SK-N-SH treated with all-trans-retinoic acid at 6 μM for 48 hours (cell line): ENCODE data around the gene KNG1.
"Not testable (repeated sequence)": the region's sequence is repeated elsewhere in the genome, so short reads cannot be mapped to it uniquely, and the experiment has no call there.

Experiments
- ATAC-seq: fragments of 200-7000 bp; cut with Tn5 transposase; 3 replicates; pipeline ENCODE4 v1.9.1; 2020; ENCODE audit warnings: mild to moderate bottlenecking, moderate library complexity
- ARNTL ChIP-seq: fragments of 450-650 bp; formaldehyde crosslinking; IDR thresholded peaks from 2 replicates; pipeline ENCODE4 v1.5.0; 2020; ENCODE audit warnings: low read depth, mild to moderate bottlenecking, moderate library complexity, borderline replicate concordance
- BACH2 ChIP-seq: fragments of 250-450 bp; sonication (Bioruptor Pico); IDR thresholded peaks from 2 replicates; pipeline ENCODE4 v1.9.0; 2021; ENCODE audit warnings: mild to moderate bottlenecking, borderline replicate concordance
- CREB5 ChIP-seq: fragments of 250-450 bp; sonication (Bioruptor Pico); IDR thresholded peaks from 2 replicates; pipeline ENCODE4 v1.5.1; 2020; ENCODE audit warnings: low read depth, mild to moderate bottlenecking, moderate library complexity
- CSDC2 ChIP-seq: fragments of 250-450 bp; sonication (Bioruptor Pico); IDR thresholded peaks from 2 replicates; pipeline ENCODE4 v1.5.0; 2020; ENCODE audit warnings: mild to moderate bottlenecking, moderate library complexity
- CSRNP3 ChIP-seq: fragments of 250-450 bp; sonication (Bioruptor Pico); IDR thresholded peaks from 2 replicates; pipeline ENCODE4 v1.5.1; 2021; ENCODE audit warnings: mild to moderate bottlenecking, moderate library complexity
- ESRRG ChIP-seq: fragments of 250-450 bp; sonication (Bioruptor Pico); IDR thresholded peaks from 2 replicates; pipeline ENCODE4 v1.6.1; 2021; ENCODE audit warnings: mild to moderate bottlenecking
- GLIS3 ChIP-seq: fragments of 250-450 bp; sonication (Bioruptor Pico); IDR thresholded peaks from 2 replicates; pipeline ENCODE4 v1.5.0; 2020; ENCODE audit warnings: mild to moderate bottlenecking, moderate library complexity
- ISL1 ChIP-seq: fragments of 250-450 bp; sonication (Bioruptor Pico); IDR thresholded peaks from 2 replicates; pipeline ENCODE4 v2.1.2; 2022; ENCODE audit warnings: mild to moderate bottlenecking, moderate library complexity
- OSR1 ChIP-seq: fragments of 250-450 bp; sonication (Bioruptor Pico); IDR thresholded peaks from 2 replicates; pipeline ENCODE4 v1.8.0; 2022; ENCODE audit warnings: moderate library complexity, mild to moderate bottlenecking, inconsistent platforms
- POU6F1 ChIP-seq: fragments of 250-450 bp; sonication (Bioruptor Pico); IDR thresholded peaks from 2 replicates; pipeline ENCODE4 v1.8.0; 2021; ENCODE audit warnings: low read depth, mild to moderate bottlenecking, moderate library complexity, borderline replicate concordance
- PPARA ChIP-seq: fragments of 250-450 bp; sonication (Bioruptor Pico); IDR thresholded peaks from 2 replicates; pipeline ENCODE4 v1.5.0; 2020; ENCODE audit warnings: mild to moderate bottlenecking, borderline replicate concordance
- RARB ChIP-seq: fragments of 250-450 bp; sonication (Bioruptor Pico); IDR thresholded peaks from 2 replicates; pipeline ENCODE4 v1.8.0; 2021; ENCODE audit warnings: mild to moderate bottlenecking, moderate library complexity
- TCF4 ChIP-seq: fragments of 250-450 bp; sonication (Bioruptor Pico); IDR thresholded peaks from 2 replicates; pipeline ENCODE4 v1.8.0; 2021; ENCODE audit warnings: mild to moderate bottlenecking, moderate library complexity, borderline replicate concordance
- TOX ChIP-seq: fragments of 250-450 bp; sonication (Bioruptor Pico); IDR thresholded peaks from 2 replicates; pipeline ENCODE4 v1.8.0; 2021; ENCODE audit warnings: mild to moderate bottlenecking, moderate library complexity, borderline replicate concordance
- TSHZ2 ChIP-seq: fragments of 250-450 bp; sonication (Bioruptor Pico); IDR thresholded peaks from 2 replicates; pipeline ENCODE4 v1.5.0; 2020; ENCODE audit warnings: mild to moderate bottlenecking, moderate library complexity
- ZC3H10 ChIP-seq: fragments of 250-450 bp; sonication (Bioruptor Pico); IDR thresholded peaks from 2 replicates; pipeline ENCODE4 v1.5.1; 2021; ENCODE audit warnings: mild to moderate bottlenecking, moderate library complexity
- ZFP3 ChIP-seq: fragments of 250-450 bp; sonication (Bioruptor Pico); IDR thresholded peaks from 2 replicates; pipeline ENCODE4 v1.5.0; 2020; ENCODE audit warnings: mild to moderate bottlenecking, moderate library complexity
- ZFP30 ChIP-seq: fragments of 450-650 bp; formaldehyde crosslinking; IDR thresholded peaks from 2 replicates; pipeline ENCODE4 v1.5.0; 2022; ENCODE audit warnings: mild to moderate bottlenecking, moderate library complexity
- ZNF565 ChIP-seq: fragments of 450-650 bp; formaldehyde crosslinking; conservative IDR thresholded peaks from 2 replicates; pipeline ENCODE4 v1.5.0; 2020; ENCODE audit warnings: low read depth, mild to moderate bottlenecking, moderate library complexity
- ZNF70 ChIP-seq: fragments of 450-650 bp; formaldehyde crosslinking; IDR thresholded peaks from 2 replicates; pipeline ENCODE4 v1.5.0; 2020; ENCODE audit warnings: mild to moderate bottlenecking, moderate library complexity
- TF ChIP-seq, protein P1 (sequence below): fragments of 250-450 bp; sonication (Bioruptor Pico); IDR thresholded peaks from 2 replicates; pipeline ENCODE4 v1.8.0; 2020; ENCODE audit warnings: mild to moderate bottlenecking, moderate library complexity, borderline replicate concordance

The KNG1 gene

GRCh38 chr3:186700267-186700666, 16.9 kb upstream of the KNG1 start:
- no peak for ATAC-seq
- TF ChIP-seq, protein P1, sequence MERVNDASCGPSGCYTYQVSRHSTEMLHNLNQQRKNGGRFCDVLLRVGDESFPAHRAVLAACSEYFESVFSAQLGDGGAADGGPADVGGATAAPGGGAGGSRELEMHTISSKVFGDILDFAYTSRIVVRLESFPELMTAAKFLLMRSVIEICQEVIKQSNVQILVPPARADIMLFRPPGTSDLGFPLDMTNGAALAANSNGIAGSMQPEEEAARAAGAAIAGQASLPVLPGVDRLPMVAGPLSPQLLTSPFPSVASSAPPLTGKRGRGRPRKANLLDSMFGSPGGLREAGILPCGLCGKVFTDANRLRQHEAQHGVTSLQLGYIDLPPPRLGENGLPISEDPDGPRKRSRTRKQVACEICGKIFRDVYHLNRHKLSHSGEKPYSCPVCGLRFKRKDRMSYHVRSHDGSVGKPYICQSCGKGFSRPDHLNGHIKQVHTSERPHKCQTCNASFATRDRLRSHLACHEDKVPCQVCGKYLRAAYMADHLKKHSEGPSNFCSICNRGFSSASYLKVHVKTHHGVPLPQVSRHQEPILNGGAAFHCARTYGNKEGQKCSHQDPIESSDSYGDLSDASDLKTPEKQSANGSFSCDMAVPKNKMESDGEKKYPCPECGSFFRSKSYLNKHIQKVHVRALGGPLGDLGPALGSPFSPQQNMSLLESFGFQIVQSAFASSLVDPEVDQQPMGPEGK (CRISPR knock-in tag): no peak
- TF ChIP-seq OSR1 (no peak), BACH2 (CRISPR knock-in tag) (no peak), ARNTL (CRISPR knock-in tag) (no peak), RARB (no peak), PPARA (CRISPR knock-in tag) (no peak), CSDC2 (CRISPR knock-in tag) (no peak), CSRNP3 (CRISPR knock-in tag) (no peak), POU6F1 (no peak), ESRRG (CRISPR knock-in tag) (no peak), ZNF565 (CRISPR knock-in tag) (no peak), CREB5 (CRISPR knock-in tag) (no peak)

- ATAC-seq: not testable (repeated sequence)
These were observed 14.7 kb upstream of the KNG1 start for GRCh38 chr3:186702451-186702850.

DNA sequence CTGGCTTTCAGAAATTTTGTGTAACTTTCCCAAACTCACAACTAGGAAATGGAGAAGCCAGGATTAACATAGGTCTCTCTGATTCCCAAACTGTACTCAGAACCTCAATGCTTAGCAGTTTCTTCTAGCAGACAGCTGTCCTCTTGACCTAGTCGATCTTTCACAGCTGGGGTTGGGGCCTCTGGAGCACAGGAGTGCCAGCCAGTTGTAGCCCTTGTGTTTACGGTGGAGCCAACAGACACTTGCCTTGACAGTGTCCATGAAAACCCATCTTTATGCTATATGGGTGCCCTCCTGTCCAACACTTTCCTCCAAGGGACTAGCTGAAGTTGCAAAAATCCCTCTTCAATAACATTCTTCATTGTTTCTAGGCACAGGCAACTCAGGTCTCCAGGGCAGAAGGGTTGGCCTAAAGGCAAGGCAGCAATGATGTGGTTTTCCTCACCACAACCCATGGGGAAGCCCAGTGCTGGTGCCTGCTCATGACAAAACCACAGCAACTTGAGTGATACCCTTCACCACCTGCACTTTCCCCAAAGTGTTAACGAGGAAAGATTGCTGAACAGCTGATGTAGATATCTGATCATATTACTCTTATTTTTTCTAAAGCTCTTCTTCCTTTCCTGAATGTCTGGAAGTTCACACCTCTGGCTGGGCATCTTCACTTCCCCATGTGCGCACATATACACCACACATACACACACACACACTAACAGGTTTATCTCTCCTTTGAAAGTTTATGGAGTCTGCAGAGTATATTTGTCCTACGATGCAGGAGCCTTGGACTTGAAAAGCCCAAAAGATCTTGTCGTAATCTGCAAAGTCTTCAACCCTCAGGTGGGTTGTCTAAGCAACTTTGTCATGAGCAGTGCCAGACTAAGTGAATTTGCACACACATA, 11.0 kb upstream of the KNG1 start:
- no peak for ATAC-seq
- TF ChIP-seq ZFP3 (no peak), ZC3H10 (CRISPR knock-in tag) (no peak), ISL1 (CRISPR knock-in tag) (no peak), TCF4 (no peak), ZFP30 (CRISPR knock-in tag) (no peak), TSHZ2 (no peak)

DNA sequence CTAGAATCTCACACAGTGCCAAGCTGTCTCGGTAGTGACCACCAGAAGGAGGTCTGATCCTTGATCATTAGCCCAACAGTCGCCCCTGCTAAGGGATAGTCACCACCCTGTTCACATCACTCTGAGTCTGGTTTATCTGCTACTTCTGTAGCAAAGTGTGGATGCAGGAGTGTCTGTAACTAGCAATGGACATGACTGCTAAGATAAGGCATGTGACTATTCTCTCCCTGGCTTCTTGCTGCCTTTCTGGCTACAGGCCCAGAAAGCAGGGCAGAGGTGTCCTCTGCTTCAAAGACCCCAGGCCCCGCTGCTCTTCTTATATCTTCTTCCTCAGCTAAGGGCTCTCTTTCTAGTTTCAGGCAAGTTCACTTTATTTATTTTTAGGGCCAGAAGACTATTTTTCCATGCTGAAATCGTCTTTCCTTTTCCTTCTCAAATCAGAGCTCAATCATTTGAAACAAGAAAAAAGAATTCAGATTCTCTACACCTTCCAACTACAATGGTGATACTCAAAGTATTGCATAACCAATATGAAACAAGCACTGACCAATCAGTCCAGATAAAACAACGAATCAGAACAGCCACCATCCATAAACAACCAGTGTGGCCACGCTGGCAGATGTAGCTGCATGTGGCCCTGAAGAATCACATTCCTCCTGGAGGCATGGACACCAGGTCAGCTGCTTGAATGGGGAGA, 8.0 kb upstream of the KNG1 start:
- ATAC-seq: no peak
- TF ChIP-seq CSDC2 (CRISPR knock-in tag): no peak
- no peak for TF ChIP-seq TCF4
- no peak for TF ChIP-seq ZNF565 (CRISPR knock-in tag)
- no peak for TF ChIP-seq ZC3H10 (CRISPR knock-in tag)
- TF ChIP-seq CSRNP3 (CRISPR knock-in tag): no peak
- no peak for TF ChIP-seq GLIS3 (CRISPR knock-in tag)
- TF ChIP-seq PPARA (CRISPR knock-in tag): no peak
- no peak for TF ChIP-seq ZFP3
- no peak for TF ChIP-seq TOX (CRISPR knock-in tag)
- TF ChIP-seq ISL1 (CRISPR knock-in tag): no peak
- TF ChIP-seq, protein P1 (CRISPR knock-in tag): no peak
- no peak for TF ChIP-seq ZNF70
